ENCODE data around the gene ESYT3. TPM values are rescaled to one million over a fixed set of nuclear protein-coding genes. Genes with fewer than 3 reads are reported as not detected.

Gene ESYT3
- total RNA-seq, 1 donor from 2014 or later = 1.8 TPM

DNA sequence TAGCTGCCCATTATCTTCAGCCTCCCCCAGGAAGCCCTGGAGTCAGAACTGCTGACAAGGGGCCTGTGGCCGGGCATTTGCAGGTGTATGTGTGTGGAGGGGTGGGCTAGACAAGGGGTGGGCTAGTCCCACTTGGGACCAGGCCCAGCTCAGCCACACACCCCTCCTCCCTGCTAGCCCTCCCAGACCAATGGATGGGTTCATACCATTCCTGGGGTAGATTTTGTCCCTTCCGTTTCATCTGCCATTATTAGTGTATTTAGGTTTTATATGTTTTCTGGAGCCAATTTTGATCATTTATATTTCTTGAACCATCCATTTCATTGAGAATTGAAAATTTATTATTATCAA lies 43.9 kb upstream of the ESYT3 start:
- TF ChIP-seq, protein P1, sequence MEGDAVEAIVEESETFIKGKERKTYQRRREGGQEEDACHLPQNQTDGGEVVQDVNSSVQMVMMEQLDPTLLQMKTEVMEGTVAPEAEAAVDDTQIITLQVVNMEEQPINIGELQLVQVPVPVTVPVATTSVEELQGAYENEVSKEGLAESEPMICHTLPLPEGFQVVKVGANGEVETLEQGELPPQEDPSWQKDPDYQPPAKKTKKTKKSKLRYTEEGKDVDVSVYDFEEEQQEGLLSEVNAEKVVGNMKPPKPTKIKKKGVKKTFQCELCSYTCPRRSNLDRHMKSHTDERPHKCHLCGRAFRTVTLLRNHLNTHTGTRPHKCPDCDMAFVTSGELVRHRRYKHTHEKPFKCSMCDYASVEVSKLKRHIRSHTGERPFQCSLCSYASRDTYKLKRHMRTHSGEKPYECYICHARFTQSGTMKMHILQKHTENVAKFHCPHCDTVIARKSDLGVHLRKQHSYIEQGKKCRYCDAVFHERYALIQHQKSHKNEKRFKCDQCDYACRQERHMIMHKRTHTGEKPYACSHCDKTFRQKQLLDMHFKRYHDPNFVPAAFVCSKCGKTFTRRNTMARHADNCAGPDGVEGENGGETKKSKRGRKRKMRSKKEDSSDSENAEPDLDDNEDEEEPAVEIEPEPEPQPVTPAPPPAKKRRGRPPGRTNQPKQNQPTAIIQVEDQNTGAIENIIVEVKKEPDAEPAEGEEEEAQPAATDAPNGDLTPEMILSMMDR (IDR thresholded peaks at IDR 0.05; ENCODE audit: unreplicated experiment) = no peak
- DNase-seq (ENCODE audit: low spot score, unreplicated experiment) = no peak
- Mint-ChIP-seq H3K27ac (no peak overlapping the region), H3K36me3 (ENCODE audit: insufficient read depth) (peaks cover 2% of the 10 kb centered on the region), H3K4me3 (ENCODE audit: low read depth) (no peak overlapping the region), H3K9me3 (ENCODE audit: low read depth) (no peaks in the 10 kb centered on the region), H3K27me3 (peaks cover 8% of the 10 kb centered on the region), H3K4me1 (ENCODE audit: low read depth) (no peaks in the 10 kb centered on the region)

DNA sequence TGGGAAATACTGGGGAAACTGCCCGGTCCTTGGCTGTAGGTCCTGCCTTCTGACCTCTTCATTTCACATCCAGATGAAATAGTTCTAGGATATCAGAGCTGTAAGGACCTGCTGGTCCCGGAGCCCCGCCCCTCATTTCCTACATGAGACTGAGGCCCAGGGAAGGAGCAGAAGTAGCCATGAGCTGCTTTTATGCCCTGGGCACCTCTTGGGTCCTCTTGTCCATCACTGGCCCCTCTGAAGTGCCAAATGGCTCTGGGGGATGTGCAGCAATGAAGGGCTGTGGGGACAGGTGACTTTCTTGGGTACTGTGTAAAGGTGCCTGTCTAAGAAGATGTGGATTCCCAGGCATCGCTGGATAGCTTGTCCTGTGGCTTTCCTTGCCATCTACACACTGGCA lies 40.3 kb upstream of the ESYT3 start:
- Mint-ChIP-seq H3K27ac (no peak overlapping the region), H3K4me3 (ENCODE audit: low read depth) (no peak overlapping the region), H3K27me3 (peaks cover 22% of the 10 kb centered on the region), H3K4me1 (ENCODE audit: low read depth) (no peaks in the 10 kb centered on the region), H3K9me3 (ENCODE audit: low read depth) (no peaks in the 10 kb centered on the region), H3K36me3 (ENCODE audit: insufficient read depth) (peaks cover 2% of the 10 kb centered on the region)
- TF ChIP-seq, protein P1 (IDR thresholded peaks at IDR 0.05; ENCODE audit: unreplicated experiment) = no peak
- no peak for DNase-seq (ENCODE audit: low spot score, unreplicated experiment)

DNA sequence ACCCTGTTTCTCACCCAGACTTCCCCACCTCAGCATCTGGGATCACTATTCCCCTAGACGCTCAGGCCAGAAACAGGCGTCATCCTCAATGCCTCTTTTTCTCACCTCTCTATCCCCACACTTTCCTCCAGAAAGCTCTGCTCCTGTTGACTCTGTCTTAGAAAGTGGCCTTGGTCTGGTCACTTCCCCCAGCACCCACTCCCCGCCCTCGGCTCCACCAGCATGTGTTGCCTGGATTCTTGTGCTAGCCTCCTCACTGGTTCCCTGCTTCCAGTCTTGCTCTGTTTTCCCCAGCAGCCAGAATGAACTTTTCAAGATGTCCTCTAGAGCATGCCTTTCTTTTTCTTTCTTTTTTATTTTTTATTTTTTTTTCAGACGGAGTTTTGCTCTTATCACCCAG lies 39.7 kb upstream of the ESYT3 start:
- Mint-ChIP-seq H3K27me3 (peaks cover 22% of the 10 kb centered on the region), H3K4me1 (ENCODE audit: low read depth) (peaks cover 5% of the 10 kb centered on the region), H3K9me3 (ENCODE audit: low read depth) (no peaks in the 10 kb centered on the region), H3K36me3 (ENCODE audit: insufficient read depth) (peaks cover 2% of the 10 kb centered on the region), H3K27ac (no peak overlapping the region), H3K4me3 (ENCODE audit: low read depth) (no peak overlapping the region)
- TF ChIP-seq, protein P1 (IDR thresholded peaks at IDR 0.05; ENCODE audit: unreplicated experiment) = no peak
- no peak for DNase-seq (ENCODE audit: low spot score, unreplicated experiment)

DNA sequence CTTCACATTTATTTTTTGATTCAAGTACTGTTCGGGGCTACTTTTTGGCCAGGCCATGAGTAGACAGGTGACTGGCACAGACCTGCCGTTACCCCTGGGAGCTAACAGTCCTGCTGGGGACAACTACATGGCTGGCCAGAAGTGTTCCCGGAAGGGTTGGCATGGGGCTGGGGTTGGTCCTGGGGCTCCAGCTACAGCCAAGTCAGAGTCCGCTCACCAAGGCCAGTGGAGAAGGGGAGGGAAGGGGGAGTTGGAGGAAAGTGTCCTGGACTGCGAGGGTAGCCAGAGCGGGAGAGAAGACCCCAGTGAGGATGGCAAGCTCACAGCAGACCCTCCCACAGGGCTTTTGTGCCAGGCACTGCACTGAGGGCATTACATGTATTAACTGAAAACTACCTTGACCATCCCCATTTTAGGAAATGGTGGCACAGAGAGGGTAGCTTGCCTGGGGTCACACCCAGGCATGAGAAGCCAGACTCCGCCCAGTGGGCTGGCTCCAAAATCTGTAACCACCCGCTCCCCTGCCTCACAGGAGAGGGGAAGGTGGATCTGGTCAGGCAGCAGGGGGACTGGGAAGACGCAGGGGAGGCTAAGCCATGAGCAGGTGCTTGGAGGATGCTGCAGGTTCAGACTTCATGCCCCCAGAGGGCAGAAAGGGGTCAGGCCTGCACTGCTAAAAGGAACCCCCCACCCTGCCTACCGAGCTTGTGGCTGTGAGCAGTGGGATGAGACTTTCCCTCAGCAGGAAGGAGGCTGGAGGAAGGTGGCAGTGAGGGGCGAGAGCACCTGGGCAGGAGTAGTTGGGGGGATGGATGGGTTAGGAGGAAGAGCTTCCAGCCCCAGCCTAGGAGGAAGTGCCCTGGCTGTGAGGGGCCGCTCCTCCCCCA lies 38.3 kb upstream of the ESYT3 start:
- TF ChIP-seq, protein P1 (IDR thresholded peaks at IDR 0.05; ENCODE audit: unreplicated experiment) = no peak
- H3K27ac Mint-ChIP-seq = no peak overlapping the region
- H3K4me1 Mint-ChIP-seq (ENCODE audit: low read depth) = peaks cover 12% of the 10 kb centered on the region
- peaks cover 27% of the 10 kb centered on the region for H3K27me3 Mint-ChIP-seq
- DNase-seq (ENCODE audit: low spot score, unreplicated experiment) = no peak
- H3K4me3 Mint-ChIP-seq (ENCODE audit: low read depth) = no peak overlapping the region
- H3K9me3 Mint-ChIP-seq (ENCODE audit: low read depth) = no peaks in the 10 kb centered on the region
- H3K36me3 Mint-ChIP-seq (ENCODE audit: insufficient read depth) = peaks cover 6% of the 10 kb centered on the region

DNA sequence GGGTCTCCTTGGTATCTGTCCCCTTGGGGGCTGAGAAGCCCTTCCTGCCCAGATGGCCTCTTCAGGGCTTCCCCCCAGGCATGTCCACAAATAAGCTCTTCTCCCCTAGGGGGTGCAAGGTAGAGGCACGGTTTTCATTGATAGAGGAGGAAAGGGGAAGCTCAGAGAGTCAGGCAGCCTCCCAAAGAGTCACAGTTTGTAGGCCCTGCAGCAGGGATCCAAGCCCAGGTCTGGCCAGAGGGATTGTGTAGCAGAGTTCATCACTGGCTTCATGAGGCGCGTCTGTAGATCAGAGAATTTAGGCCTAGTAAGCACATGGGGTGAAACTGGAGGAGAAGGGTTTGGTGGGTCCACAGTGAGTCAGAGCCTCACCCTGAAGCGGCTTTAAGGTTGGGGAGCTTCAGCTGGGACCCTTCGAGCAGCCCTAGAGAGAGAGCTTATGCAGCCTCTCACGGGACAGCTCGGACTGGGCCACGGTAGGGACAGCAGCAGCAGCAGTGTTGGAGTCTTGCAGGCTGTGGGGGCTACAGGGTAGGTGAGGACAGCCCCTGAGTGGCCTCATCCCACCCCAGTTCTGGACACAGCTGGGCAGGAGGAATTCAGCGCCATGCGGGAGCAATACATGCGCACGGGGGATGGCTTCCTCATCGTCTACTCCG lies 37.5 kb upstream of the ESYT3 start:
- H3K4me1 Mint-ChIP-seq (ENCODE audit: low read depth) = peaks cover 12% of the 10 kb centered on the region
- no peaks in the 10 kb centered on the region for H3K9me3 Mint-ChIP-seq (ENCODE audit: low read depth)
- peaks cover 27% of the 10 kb centered on the region for H3K27me3 Mint-ChIP-seq
- no peak for DNase-seq (ENCODE audit: low spot score, unreplicated experiment)
- TF ChIP-seq, protein P1 (IDR thresholded peaks at IDR 0.05; ENCODE audit: unreplicated experiment) = no peak
- H3K36me3 Mint-ChIP-seq (ENCODE audit: insufficient read depth) = peaks cover 10% of the 10 kb centered on the region
- H3K27ac Mint-ChIP-seq = no peak overlapping the region
- no peak overlapping the region for H3K4me3 Mint-ChIP-seq (ENCODE audit: low read depth)
